Medulla oblongata (tissue), 1 donor: ENCODE results near the gene LRRC72.

ENCODE experiments used
- DNase-seq: peaks from one replicate; pipeline ENCODE4 v3.0.0-alpha.2; 2015; ENCODE audit errors: extremely low spot score

LRRC72 gene

GRCh38 chr7:16626388-16626787 is 99.8 kb downstream of the LRRC72 start:
- DNase-seq = no peak

GRCh38 chr7:16627236-16627635 is 100.6 kb downstream of the LRRC72 start:
- no peak for DNase-seq

GRCh38 chr7:16630654-16631053 is 104.0 kb downstream of the LRRC72 start:
- DNase-seq = no peak
